GM19395 (cell line): Measurements from ENCODE around the gene ARHGAP22.
"Not testable (repeated sequence)": the region's sequence is repeated elsewhere in the genome, so short reads cannot be mapped to it uniquely, and the experiment has no call there.

Experiments
- ATAC-seq: cut with Tn5 transposase; IDR thresholded peaks from one replicate; pipeline ENCODE4 v1.9.1; 2021; ENCODE audit warnings: mild to moderate bottlenecking, moderate library complexity; ENCODE audit not compliant: unreplicated experiment

The ARHGAP22 gene

GRCh38 chr10:48442090-48442808 is 162.6 kb downstream of the ARHGAP22 start:
- no peak for ATAC-seq

GRCh38 chr10:48440771-48441170 is 164.1 kb downstream of the ARHGAP22 start:
- no peak for ATAC-seq

DNA sequence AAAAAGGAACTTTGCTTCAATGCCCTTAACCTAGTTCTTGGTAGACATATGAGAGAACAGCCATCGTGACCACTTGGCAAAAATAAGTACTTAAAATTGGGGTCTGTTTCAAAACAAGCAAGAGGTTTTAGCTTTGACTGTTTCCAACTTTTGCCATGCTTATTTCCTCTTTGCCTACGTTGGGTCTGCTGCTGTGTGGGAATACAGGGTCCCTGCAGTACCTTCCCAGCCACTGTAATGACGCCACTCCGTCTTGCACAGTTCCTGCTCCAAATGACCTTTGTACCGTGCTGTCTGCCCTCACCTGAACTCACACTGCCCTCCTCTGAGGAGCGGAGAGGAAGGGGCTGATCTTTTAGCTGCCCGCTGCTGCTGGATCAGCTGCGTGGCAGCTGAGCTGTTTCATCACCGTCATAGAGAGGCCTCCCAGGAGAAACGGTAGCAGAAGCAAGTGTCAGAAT is 165.3 kb downstream of the ARHGAP22 start:
- ATAC-seq, result no peak

DNA sequence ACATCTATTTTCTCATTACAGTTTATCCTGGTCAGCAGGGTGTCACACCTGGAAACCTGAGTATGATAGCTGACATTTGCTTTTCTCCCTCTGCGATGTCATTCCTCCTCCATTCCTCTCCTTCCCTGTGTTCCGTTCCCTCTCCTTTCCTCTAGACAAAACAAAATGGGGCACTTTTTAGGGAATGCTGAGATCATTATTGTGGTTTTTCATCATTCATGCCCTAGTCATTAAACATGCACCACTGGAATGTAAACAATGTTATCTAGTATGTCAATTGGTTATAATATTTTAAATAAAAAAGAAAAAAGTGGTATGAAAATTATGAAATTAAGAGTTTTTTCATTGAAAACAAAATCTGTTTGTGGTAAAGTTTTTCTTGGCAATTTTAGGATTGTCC is 165.8 kb downstream of the ARHGAP22 start:
- ATAC-seq, result no peak

DNA sequence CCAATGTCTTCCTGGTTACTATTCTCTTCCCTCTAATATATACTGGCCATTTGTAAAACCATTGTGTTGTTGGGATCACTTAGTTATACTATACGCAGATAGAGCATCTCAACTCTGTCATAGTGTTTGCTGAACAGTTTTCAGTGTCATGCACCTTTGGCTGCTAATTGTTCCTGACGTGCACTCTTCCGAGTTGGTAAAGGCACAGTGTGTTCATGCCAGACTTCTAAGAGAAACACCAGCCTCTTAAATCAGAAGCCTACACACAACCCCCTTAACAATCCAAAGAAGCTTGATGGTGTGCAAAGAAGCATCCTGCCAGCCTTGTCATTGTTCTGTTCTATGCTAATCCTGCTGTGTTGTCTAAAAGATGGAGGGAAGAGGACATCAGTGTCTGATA is 167.3 kb downstream of the ARHGAP22 start:
- ATAC-seq, result no peak

GRCh38 chr10:48431871-48432270 is 173.0 kb downstream of the ARHGAP22 start:
- no peak for ATAC-seq

GRCh38 chr10:48430402-48430993 is 174.4 kb downstream of the ARHGAP22 start:
- no peak for ATAC-seq

DNA sequence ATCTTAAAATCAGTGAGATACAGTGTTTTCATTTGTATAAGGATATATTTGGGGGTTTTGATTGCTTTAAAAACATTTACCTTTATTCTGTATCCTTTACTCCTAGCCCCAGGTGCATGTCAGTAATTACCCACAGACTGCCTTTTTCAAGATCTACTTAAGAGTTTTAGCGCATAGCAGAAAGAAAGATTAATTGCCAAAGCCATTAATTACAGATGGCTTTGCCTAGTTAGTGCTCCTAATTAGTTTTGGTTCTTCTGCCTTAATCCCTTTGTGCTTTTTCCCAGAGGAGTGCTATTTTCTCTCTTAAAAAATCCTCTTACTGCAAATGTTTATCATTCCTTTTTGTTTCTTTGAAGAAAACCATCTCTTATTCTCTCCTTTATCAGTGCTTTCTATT is 175.6 kb downstream of the ARHGAP22 start:
- ATAC-seq, result no peak

DNA sequence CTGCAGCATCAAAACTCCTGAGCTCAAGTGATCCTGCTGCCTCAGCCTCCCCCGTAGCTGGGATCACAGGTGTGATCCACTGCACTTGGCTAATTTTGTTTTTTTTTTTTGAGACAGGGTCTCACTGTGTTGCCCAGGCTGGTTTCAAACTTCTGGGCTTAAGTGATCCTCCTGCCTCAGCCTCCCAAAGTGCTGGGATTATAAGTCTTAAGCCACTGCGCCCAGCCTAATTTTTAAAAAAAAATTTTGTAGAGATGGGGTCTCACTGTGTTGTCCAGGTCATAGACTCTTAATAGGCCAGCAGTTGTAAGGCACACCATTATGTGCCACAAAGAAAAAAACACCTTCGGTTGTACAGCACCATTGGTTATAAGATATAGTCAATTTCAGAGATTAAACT is 176.0 kb downstream of the ARHGAP22 start:
- no peak for ATAC-seq

DNA sequence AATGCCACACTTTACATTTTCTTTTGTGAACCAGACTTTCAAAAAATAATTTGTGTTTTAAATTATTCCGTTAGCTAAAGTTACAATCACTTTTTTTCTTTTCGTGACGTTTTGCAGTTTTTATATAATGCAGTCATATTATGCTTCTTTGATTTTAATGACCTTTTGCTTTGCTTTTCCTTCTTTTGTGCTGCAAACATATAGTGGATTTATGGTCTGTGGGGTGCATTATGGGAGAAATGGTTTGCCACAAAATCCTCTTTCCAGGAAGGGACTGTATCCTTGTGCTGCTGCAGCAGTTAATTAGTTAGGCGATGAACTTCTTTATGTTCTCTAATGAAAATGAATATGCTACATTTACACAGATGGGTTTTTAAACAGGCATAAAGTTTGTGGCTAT is 181.0 kb downstream of the ARHGAP22 start:
- no peak for ATAC-seq

DNA sequence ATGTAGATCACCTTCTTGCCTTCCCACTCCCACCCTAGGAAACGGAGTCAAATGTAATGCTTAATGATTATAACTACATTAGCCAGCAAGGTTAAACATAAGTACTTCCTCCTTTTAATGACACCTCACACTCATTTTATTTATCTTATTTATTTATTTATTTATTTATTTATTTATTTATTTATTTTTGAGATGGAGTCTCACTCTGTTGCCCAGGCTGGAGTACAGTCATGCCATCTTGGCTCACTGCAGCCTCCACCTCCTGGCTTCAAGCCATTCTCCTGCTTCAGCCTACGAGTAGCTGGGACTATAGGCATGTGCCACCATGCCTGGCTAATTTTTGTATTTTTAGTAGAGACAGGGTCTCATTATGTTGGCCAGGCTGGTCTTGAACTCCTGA is 183.0 kb downstream of the ARHGAP22 start:
- not testable (repeated sequence) for ATAC-seq

GRCh38 chr10:48419714-48420113 is 185.2 kb downstream of the ARHGAP22 start:
- no peak for ATAC-seq

- no peak for ATAC-seq
Observed at GRCh38 chr10:48418189-48418788, 186.6 kb downstream of the ARHGAP22 start.

DNA sequence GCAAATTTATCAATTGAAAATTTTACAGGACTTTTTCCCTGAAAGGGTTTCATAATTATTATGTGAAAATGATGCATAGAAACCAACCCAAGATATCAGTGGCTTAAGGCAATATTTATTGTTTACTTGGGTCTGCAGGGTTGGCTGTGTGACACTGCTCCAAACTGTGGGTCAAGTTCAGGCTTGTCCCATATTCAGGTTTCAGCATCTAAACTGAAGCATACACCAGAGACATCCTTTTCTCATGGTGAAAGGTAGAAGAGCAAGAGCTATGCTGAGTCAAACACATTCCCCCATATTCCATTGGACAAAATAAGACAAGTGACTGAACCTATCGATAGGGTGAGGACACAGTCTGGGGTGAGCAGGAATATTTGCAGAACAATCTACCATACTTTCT is 187.5 kb downstream of the ARHGAP22 start:
- ATAC-seq, result no peak

GRCh38 chr10:48416584-48417232 is 188.2 kb downstream of the ARHGAP22 start:
- no peak for ATAC-seq

DNA sequence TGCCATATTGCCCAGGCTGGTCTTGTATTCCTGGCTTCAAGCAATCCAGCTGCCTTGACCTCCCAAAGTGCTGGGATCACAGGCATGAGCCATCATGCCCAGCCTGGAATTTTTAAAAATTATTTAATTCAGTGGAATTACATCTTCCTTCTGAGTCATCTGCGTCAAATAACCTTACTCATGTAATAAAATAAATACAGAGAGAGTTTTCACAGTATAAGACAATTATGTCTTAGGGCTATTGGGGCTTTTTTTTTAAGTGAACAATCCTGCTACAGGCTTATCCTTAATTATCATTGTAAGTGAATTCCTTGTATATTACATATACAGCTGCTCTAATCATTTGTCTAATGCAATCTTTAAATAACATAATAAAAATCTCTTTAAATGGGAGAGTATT is 190.1 kb downstream of the ARHGAP22 start:
- no peak for ATAC-seq

DNA sequence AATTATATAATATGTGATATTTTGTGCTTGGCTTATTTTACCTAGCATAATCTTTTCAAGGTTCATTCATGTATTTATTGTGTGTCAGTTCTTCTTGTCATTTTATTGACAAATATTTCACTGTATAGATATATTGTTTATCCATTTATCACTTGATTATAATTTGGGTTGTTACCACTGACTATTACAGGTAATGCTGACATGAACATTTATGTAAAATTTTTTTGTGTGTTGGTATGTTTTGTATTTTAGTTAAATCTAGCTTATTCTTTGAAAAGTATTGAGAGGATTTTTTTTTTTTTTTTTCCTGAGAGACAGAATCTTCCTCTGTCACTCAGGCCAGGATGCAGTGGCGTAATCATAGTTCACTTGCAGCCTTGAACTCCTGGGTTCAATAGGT is 190.7 kb downstream of the ARHGAP22 start:
- ATAC-seq, result no peak

GRCh38 chr10:48412933-48413332 is 191.9 kb downstream of the ARHGAP22 start:
- ATAC-seq, result no peak

- no peak for ATAC-seq
Observed at GRCh38 chr10:48412081-48412480, 192.8 kb downstream of the ARHGAP22 start.

DNA sequence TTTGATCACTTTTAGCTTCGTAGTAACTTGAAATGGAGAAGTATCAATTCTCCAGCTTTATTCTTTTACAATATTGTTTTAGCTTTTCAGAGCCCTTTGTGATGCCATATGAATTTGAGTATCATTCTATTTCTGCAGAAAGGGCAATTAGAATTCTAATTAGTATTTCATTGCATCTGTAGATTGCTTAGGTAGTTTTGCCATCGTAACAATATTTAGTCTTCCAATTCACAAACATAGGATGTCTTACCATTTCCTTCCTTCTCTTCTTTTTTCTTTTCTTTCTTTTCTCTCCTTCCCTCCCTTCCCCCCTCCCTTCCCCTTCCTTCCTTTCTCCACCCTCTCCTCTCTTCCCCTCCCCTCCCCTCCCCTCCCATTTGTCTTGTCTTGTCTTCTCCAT is 193.4 kb downstream of the ARHGAP22 start:
- no peak for ATAC-seq

- no peak for ATAC-seq
Observed at GRCh38 chr10:48410503-48410902, 194.4 kb downstream of the ARHGAP22 start.

DNA sequence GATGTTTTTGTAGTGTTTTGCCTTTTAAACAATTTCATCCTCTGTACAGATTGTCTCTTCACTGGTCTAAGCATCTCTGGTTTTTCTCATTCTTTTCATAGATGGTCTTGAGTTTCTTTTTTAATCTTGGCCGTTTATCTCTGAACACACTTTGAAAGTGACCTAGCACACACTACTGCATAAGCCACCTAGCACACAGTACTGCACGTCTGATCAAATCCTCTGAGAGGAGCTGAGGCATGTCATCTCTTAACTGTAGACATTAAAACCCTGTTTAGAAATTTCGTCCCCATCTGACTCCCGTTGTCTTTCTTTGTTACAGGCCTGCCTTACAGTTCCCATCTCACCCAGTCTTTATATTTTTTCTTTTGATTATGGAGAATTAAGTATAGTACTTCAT is 198.2 kb downstream of the ARHGAP22 start:
- ATAC-seq, result no peak
